DMS79 (cell line): ENCODE results near the gene PIH1D2.
"Not testable (repeated sequence)": the region's sequence is repeated elsewhere in the genome, so short reads cannot be mapped to it uniquely, and the experiment has no call there.

ENCODE experiments used
- DNase-seq: peaks from one replicate; lab custom pipeline; 2025; lab: John Stamatoyannopoulos, UW

PIH1D2 gene, protein sequence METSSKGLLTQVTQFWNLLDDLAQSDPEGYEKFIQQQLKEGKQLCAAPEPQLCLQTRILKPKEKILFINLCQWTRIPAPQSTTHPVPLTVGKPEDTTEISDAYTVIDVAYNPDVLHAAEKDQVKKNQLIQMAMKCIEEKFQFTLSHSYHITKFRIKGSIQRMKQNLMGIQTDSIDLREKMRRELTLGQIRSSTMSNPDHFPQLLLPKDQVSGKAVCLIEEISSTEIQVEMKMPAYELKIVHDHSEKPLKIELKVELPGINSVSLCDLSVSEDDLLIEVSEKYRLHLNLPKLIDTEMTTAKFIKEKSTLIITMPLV

DNA sequence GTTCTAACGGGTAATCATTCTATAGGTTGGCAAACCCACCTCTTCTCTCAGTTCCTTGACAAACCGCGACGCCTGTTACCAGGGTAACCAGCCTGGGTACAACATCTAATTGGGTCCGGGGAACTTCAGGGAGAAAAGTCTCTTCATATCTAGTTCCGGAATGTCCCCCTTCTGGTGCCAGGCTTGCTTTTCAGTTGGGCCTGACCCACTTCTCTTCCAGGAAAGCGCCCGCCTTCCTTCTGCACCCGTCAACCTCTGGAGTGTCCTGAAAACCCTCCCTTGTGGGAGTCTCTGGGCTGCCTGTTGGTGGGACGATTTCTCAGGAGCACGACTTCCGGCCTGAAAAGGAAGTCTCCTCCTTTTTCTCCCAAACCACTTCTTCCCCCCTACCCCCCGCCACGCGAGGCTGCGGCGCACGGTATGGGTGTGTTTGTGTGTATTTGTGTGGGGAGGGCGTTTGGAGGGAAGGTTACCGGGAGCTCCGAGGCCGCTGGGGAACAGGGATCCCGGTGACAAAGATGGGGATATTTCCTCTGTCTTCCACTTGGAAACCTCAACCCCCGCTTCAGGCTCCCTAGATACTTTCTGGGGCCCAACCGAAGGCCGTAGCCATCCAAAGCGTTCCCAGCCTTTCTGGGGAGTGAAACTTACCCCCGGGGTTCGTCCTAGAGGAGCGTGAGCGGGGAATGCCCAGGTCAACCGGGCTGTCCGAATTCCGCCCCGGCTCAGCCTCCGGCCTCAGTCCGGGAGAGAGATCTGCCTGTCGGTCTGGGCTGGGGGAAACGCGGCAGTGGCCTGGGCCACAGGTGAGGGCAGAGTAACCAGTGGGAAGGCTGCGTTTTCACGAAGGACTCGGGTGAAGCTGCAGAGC lies at the start of gene PIH1D2, which contains the start of gene NKAPD1:
Gene PIH1D2 (minus strand): TSS at position 77 of the 871 bp plus-strand sequence. CDS start 843 bp downstream, outside the sequence.
Gene NKAPD1 (plus strand): TSS at position 359 of the 871 bp plus-strand sequence. CDS start 1,276 bp downstream, outside the sequence.
- DNase-seq: peak; percentile 94

DNA sequence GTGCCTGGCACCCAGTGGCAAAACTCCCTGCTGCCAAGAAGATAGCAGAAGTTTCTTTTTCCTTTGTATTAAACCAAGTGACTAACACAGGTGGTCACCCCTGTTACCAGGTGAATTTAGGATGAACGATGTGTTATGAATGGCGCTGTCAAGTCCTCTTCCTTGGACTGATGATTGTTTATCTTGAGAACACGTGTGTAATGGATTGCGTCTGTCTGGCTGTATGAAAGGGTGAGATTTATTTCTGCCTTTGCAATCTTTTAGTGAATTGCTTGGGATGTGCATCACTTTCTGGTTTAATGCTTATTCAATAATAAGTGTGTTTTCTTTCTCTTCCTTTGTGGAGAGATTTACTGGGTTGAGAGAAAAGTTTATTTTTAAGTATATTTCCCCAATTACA lies 49.3 kb upstream of the PIH1D2 start:
- no peak for DNase-seq

DNA sequence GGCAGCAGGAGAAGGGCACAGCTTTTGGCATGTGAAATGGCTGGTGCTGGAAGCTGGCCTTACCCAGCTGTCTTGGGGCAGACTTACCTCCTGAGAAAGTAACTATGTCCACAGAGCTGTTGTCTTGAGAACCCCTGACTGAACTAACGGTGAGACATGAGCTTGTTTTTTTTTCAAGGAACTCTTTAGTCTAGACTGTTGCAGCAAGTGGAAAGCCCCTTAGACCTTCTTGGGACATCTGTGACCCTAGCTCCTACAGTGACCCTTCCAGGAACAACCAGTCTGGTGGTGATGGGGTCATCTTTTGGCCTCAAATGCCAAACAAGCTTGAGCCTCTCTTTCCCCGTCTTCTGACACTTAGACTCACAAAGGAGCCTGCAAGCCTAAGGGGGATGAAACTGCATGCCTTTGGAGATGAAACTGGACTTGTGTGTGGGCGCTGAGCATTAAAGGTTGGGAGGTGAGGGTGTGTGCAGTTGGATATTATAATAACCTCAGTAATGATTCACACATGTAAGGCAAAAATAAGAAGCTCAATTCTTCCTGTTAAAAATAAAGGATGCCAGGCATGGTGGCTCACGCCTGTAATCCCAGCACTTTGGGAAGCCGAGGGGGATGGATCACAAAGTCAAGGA lies 48.3 kb upstream of the PIH1D2 start:
- no peak for DNase-seq

DNA sequence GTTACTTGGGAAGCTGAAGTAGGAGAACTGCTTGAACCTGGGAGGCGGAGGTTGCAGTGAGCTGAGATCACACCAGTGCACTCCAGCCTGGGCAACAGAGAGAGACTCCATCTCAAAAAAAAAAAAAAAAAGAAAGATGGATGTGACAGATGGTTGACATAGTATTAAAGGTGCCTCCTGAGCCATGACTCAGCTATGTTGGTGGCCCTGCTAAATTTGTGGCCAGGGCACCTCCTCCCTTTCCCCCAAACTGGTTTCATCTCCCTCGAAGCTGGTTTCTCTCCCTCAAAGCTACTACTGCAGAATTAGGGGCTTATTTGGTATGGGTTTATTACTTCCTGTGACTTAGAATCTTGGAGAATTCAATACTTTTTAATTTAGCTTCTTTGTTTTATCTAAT lies 44.4 kb upstream of the PIH1D2 start:
- no peak for DNase-seq

DNA sequence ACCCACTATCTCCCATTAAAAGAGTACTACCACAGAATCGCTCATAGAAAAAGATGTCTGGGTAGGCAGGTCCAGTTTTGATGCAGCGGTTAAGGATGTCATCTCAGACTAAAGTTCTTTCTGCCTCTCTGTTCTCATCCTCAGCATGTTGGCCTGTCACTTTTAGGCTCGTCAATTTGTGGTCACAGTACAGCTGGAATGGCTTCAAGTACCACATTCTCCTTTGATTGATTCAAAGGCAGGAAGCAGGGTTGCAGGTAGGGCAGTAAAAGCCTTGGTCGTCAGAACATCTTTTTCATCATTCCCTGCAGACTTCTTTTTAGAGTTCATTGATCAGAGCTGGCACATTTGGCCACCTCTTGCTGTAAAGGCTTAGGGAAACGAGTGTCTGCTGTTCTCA lies 41.6 kb upstream of the PIH1D2 start:
- no peak for DNase-seq

DNA sequence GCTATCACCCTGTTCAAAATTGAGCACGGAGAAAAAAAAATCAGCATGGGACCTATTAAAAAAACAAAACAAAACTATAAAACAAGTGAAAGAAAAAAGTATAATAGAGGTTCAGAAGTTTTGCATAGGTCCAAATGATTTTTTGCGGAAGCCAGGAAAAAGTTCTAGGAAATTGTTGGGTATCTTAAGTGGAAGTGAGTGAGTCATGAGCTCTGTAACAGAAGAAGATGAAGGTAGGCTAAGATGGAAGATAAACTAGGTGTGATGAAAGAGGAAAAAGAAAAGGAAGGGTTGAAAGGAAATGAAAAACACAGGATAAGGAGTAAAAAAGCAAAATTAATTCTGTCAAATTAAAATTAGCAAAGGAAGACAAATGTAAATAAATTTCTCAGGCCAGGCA lies 40.6 kb upstream of the PIH1D2 start:
- no peak for DNase-seq

DNA sequence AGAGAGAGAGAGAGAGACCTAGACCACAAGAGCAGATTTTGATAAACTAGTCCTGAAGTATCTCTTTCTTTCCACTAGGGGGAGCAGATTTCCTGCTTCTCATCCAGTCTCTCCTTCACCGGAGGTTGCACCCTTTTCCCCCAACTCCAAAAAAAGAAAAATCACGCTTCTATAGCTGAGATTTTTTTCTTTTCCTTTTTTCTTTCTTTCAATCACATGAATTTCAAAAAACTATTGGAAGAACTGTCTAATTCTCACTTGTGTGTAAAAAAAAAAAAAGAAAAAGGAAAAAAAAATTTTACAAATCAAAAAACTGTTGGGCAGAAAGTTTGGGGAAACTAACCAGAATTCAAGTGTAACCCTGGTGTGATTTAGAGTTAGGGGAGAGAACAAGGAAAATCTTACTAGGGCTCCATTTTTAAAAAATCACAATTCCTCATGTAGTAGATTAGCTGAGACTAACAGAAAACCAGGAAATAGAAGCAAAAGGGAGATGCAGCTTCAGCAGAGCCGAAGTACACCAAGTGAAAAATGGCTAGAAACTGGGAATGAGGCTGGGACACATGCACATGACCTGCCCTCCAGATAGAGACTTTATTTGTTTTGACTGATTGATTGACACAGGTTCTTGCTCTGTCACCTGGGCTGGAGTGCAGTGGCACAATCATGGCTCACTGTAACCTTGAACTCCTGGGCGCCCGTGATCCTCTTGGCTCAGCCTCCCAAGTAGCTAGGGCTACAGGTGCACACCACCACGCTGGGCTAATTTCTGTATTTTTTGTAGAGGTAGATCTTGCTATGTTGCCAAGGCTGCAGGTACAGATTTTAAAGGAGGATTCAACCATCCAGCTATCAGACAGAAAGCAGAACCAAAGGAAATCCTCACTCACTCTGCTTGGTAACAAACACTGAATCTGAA lies 40.0 kb upstream of the PIH1D2 start:
- peak; percentile 44 for DNase-seq

DNA sequence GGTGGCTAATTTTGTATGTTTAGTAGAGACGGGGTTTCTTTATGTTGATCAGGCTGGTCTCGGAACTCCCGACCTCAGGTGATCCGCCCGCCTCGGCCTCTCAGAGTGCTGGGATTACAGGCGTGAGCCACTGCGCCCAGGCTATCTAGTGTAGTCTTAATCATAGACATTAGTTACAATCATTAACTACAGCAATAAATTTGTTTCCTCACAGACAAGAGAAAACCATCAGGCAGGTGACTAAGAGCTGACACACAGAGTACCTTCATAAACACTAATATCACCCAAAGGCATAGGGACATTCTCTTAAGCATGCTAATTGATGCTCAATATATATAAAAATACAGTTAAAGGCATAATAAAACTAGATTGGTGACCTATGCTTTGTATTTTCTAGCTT lies 32.3 kb upstream of the PIH1D2 start:
- no peak for DNase-seq

DNA sequence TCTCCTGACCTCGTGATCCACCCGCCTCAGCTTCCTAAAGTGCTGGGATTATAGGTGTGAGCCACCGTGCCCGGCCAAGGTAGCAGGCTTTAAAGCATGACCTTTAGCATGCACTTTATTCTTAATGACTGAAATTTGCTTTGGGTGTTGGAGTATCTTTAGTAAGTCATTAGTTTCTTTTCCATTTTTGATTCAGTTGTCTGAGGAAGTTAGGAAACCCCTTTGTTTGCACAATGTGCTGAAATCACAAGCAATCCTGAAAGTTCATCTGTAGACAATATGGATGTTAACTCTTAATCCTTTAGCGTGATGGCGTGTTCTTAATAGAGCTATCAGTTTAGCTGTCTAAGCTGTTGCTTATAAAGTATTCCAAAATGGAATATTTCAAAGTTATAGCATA lies 29.6 kb upstream of the PIH1D2 start:
- no peak for DNase-seq

DNA sequence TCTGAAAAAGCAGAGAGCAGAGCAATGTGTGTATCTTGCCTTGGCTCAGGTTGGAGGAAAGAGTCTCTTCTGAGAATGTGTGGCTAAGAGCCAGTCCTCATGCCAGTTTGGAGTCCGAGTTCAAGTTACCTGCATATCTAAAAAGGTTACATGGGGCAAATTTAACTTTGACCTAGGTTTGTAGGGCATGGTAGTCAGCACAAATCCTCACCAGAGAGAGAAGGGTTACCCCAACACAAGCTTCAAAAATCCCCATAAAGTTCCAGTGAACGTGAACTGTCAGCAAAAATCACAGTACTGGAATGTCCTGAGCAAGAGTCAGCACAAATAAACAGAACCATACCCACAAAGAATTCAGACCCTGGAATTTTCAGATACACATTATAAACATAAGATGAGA lies 26.6 kb upstream of the PIH1D2 start:
- DNase-seq: no peak

DNA sequence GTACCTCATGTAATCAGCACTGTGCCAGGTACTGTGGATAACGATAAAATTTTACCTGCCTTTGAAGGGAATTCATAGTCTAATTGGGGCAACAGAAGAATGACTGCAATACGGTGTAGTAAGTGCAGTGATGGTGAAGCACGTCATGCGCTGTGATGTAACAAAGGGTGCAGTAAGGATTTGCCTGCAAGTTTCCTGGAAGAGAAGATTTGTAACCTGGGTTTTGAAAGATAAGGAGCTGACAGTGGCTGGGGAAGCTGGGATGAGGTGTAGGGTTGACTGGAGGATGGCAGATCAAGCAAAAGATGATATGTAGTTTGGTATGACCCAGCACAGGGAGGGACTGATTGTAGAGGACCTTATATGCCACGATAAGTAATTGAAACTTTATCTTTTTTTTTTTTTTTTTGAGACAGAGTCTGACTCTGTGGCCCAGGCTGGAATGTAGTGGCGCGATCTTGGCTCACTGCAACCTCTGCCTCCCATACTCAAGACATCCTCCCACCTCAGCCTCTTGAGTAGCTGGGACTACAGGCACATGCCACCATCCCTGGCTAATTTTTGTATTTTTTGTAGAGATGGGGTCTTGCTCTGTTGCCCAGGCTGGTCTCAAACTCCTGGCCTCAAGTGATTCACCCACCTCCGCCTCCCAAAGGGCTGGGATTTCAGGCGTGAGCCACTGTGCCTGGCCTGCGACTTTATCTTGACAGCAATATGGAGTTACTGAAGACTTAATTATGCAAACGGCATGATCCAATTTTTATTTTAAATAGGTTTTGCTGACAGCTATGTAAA lies 24.1 kb upstream of the PIH1D2 start:
- DNase-seq: no peak

DNA sequence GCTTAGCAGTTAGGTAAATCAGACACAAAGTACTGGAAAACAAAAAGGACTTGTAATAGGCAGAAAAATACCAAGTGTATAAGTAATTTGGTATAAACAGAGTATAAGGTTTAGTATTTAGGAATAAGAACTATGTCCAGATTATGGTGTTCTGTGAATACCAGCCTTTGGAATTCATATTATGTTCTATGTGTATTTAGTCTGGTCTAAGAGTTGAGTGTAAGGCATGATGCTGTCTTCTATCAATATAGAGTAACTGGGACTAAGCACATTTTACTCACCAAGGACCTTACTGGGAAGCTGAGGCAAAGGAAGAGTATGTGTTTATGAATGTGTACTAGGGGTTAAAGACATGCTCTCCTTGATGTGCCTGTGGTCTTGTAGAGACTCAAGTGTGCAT lies 22.4 kb upstream of the PIH1D2 start:
- DNase-seq: no peak

DNA sequence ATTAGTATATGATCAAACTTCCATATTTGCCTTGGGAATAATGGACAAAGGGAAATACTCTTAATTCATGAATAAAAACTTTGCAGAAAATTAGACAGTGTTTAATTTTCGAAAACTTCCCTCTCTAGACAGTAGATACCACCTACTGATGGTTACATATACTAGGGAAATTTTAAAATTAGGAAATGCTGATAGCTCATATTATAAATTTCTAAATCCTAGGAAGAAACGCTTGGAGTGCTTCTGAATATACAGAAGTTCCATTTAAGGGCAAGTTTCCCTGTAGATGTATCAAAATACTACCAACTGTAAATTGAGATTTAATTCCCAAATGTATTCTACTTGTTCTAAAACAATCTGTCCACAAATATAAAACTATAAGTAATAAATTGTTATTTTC lies 21.5 kb upstream of the PIH1D2 start:
- not testable (repeated sequence) for DNase-seq

DNA sequence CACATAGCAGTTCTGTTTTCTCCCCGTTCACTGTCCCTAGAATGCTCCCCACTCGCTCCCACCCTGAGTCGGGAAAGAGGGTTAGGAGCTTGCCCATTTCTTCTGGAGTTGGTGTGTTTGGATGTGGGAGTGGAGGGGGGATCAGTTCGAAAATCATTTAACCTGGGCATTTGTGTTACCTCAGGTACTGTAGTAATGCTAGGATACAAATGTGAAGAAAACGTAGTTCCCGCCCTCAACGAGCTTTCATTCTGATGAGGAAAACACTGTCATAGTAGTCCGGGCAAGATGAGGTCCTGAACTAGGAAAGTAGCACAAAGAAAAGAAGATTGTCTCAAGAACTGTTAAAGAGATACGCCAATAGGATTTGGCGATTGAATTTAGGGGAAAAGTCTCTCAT lies 13.4 kb upstream of the PIH1D2 start:
- no peak for DNase-seq

DNA sequence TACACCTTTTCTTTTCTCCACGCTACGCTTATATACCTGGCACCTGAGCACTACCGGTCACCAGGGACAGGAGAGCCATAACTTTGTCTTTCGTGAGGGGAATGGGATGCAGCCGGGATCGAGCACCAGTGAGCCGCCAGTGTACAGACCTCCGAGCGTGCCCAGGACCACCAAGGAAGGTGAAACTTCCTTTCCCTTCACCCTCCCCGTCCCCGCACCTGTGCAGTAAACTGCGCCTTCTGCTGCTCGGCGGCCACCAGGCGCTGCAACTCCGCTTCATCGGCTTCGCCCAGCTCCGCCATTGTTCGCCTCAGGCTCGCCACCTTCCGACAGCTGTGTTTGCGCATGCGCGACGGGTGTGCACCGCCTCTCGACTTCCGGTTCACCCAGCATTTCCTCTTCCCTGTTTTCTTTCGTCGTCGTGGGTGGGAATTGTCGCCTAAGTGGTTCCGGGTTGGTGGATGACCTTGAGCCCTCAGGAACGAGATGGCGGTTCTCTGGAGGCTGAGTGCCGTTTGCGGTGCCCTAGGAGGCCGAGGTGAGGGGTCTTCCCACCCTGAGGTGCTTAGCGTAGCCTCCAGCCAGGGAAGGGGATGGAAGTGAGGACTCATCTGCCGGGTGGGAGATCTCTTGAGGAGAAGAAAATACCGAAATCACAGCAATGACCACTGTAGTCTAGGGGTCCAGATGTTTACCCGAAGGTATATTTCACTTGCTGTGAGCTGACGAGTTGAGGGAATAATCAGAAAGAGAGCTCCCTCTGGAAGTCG lies 12.8 kb upstream of the PIH1D2 start, which contains the start of the genes SDHD and TIMM8B:
Gene SDHD (plus strand): TSS at position 452 of the 770 bp plus-strand sequence. CDS start 35 bp downstream, at position 487.
Gene TIMM8B (minus strand): TSS at position 335 of the 770 bp plus-strand sequence. CDS start 33 bp downstream, at position 302.
- peak; percentile 96 for DNase-seq

DNA sequence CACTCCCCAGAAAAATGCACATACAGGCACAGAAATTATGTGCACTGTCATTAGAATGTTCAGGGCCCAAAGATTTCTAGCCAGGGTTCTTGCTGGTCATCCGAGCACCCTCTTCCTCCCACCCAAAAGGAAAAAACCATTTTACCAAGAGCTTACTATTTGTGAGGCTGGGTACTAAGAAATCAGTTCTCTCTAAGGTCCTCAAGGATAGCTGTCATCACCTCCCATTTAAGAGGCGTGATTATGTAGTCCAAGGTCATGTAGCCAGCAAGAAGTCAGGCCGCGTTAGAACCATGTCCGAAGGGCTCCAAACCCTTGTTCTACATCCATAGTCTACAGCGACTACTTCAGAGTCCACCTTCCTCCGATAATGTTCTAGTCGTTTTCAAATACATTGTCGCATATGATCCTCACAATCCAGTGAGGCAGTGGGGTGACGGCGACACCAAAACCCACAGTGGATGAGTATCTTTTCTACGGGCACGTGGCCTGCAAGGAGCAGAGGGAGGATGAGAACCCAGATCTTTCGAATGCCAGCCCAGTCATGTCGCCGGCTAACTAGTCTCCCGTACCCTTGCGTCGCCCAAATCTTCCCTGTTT lies 12.1 kb upstream of the PIH1D2 start:
- DNase-seq: no peak

DNA sequence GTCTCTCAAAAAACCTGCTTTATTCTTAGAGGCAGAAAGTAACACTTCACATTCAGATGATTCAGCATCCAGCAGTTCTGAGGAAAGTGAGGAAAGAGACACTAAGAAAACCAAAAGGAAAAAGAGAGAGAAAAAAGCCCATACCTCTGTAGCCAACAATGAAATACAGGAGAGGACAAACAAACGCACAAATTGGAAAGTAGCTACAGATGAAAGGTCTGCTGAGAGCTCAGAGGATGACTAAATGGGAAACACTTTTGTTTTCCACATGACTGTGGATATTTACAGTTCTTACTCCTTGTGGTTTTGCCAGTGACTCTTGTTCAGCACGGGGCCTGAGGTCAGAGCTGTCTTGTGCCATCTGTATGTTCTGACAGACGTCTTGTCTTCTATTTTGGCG lies 8.9 kb upstream of the PIH1D2 start:
- DNase-seq: no peak

DNA sequence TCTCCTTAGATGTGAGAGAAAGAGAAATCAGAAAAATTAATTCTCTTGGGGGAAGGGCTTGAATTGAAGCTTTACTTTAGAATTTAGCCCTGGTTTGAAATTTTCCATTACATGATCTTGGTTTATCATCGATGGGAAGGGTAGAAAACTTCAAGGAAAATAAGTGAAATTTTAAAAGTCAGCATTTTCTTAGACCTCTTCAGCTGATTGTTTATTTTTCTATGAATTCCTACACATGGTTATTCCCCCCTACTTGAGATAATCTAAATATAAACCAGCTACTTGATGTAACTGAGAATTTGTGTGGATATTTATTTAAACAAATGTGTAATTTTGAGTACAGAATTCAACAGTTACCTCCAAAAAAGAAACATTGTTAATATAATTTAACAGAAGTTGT lies 10.9 kb downstream of the PIH1D2 start:
- DNase-seq: no peak

DNA sequence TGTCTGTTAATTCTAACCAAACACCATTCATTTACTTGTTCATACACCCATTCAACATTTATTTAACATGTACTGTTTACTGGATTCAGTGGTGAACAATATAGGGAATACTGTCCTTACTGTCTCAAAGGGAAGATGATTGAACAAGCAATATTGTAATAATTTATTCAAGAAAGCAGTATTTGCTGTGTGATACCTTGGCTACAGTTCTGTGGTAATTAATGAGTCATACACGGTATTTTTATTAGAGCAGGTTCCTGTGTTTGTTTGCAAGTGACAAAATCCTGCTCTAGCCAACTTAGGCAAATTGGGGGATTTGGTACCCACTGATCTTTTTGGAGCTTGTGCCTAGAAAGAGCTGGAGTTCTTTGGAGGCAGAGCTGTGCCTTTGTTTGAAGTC lies 15.7 kb downstream of the PIH1D2 start:
- no peak for DNase-seq
